Activated naive CD8-positive, alpha-beta T cell treated with anti-CD3 and anti-CD28 coated beads, Interleukin-2, amount 10 ng/mL, durations not matched to agents 7 days and 5 days (primary cell): ENCODE measurements around the gene LRCH1. TPM values are rescaled to one million over a fixed set of nuclear protein-coding genes. Genes with fewer than 3 reads are reported as not detected.

Experiments
- ATAC-seq: fragments of 150-1000 bp; cut with Tn5 transposase; one replicate; pipeline ENCODE4 v1.10.0; 2021; ENCODE audit warnings: low read depth, moderate library complexity
- POLR2A ChIA-PET: fragments of 350-600 bp; sonication (Branson Sonifier 250); formaldehyde crosslinking; loops from one replicate; lab custom pipeline; 2021; ENCODE audit warnings: antibody characterized with exemption; lab: Charles Lee
- DNase-seq: peaks from one replicate; pipeline ENCODE4 v3.0.0; 2021
- H3K27ac Mint-ChIP-seq: one replicate; pipeline ENCODE4 v1.8.0; 2022; ENCODE audit warnings: mild to moderate bottlenecking, mixed read lengths
- H3K27me3 Mint-ChIP-seq: one replicate; pipeline ENCODE4 v1.8.0; 2022; ENCODE audit warnings: mild to moderate bottlenecking, moderate library complexity, mixed read lengths
- H3K36me3 Mint-ChIP-seq: one replicate; pipeline ENCODE4 v1.8.0; 2021; ENCODE audit warnings: mild to moderate bottlenecking, mixed read lengths
- H3K4me1 Mint-ChIP-seq: one replicate; pipeline ENCODE4 v1.8.0; 2021; ENCODE audit warnings: mixed read lengths
- H3K4me3 Mint-ChIP-seq: one replicate; pipeline ENCODE4 v1.8.0; 2022; ENCODE audit warnings: mild to moderate bottlenecking, moderate library complexity, mixed read lengths
- H3K9me3 Mint-ChIP-seq: one replicate; pipeline ENCODE4 v1.8.0; 2021; ENCODE audit warnings: mixed read lengths
- total RNA-seq, 2 experiments: library from RNA; stranded (reverse); gene quantifications; one replicate each; pipeline ENCODE4 v1.2.3, GENCODE V29; 2021

The LRCH1 gene
- total RNA-seq, 2 experiments from 2014 or later, result 18.5 to 18.9 TPM

- H3K27ac Mint-ChIP-seq, result no peak overlapping the region
- POLR2A ChIA-PET, result no interaction called here
- DNase-seq (no peak), ATAC-seq (no peak)
- no peaks in the 10 kb centered on the region for H3K27me3 Mint-ChIP-seq
- H3K4me1 Mint-ChIP-seq, result peaks cover 17% of the 10 kb centered on the region
- H3K36me3 Mint-ChIP-seq, result peaks cover 15% of the 10 kb centered on the region
- no peak overlapping the region for H3K4me3 Mint-ChIP-seq
- no peaks in the 10 kb centered on the region for H3K9me3 Mint-ChIP-seq
Measured at GRCh38 chr13:46638262-46638661, 85.3 kb downstream of the LRCH1 start.

- no peaks in the 10 kb centered on the region for H3K9me3 Mint-ChIP-seq
- no peak for ATAC-seq
- peaks cover 15% of the 10 kb centered on the region for H3K4me1 Mint-ChIP-seq
Measured at GRCh38 chr13:46639033-46639981, 86.3 kb downstream of the LRCH1 start.

DNA sequence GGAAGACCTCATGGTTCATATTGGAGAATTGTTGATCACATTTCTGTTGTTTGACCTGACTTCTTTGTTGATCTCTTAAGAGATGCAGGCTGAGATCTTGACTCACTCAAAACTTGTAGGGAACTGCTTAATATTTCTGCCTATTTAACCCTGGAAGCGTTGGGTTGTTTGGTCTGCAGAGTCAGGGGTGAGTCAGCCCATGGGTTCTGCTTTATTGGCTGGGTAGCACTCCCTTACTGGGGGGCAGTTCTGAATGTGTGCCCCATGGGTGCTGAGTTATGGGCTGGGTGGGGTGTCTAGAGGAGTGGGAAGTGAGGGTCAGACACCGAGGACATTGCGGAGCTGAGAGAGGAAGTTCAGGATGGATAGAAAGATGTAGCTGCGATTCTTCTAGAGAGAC is 87.9 kb downstream of the LRCH1 start:
- Mint-ChIP-seq H3K27me3 (no peaks in the 10 kb centered on the region), H3K9me3 (no peaks in the 10 kb centered on the region), H3K4me1 (peaks cover 15% of the 10 kb centered on the region), H3K4me3 (no peak overlapping the region), H3K27ac (no peak overlapping the region), H3K36me3 (peaks cover 7% of the 10 kb centered on the region)
- no peak for ATAC-seq
- POLR2A ChIA-PET, result no interaction called here
- DNase-seq, result no peak

More at GRCh38 chr13:46639033-46639981, 86.3 kb downstream of the LRCH1 start:
- POLR2A ChIA-PET, result no interaction called here
- no peak overlapping the region for H3K27ac Mint-ChIP-seq
- no peak for DNase-seq
- no peaks in the 10 kb centered on the region for H3K27me3 Mint-ChIP-seq
- H3K36me3 Mint-ChIP-seq, result peaks cover 10% of the 10 kb centered on the region
- no peak overlapping the region for H3K4me3 Mint-ChIP-seq

- POLR2A ChIA-PET, result no interaction called here
- Mint-ChIP-seq H3K36me3 (peaks cover 6% of the 10 kb centered on the region), H3K4me1 (peaks cover 15% of the 10 kb centered on the region), H3K4me3 (no peak overlapping the region), H3K9me3 (no peaks in the 10 kb centered on the region), H3K27me3 (no peaks in the 10 kb centered on the region), H3K27ac (no peak overlapping the region)
- ATAC-seq (no peak), DNase-seq (no peak)
Measured at GRCh38 chr13:46641274-46642081, 88.5 kb downstream of the LRCH1 start.

GRCh38 chr13:46642254-46642653 is 89.3 kb downstream of the LRCH1 start:
- ATAC-seq (no peak), DNase-seq (no peak)
- Mint-ChIP-seq H3K4me1 (peaks cover 15% of the 10 kb centered on the region), H3K4me3 (no peak overlapping the region), H3K9me3 (no peaks in the 10 kb centered on the region), H3K36me3 (no peaks in the 10 kb centered on the region), H3K27ac (no peak overlapping the region), H3K27me3 (no peaks in the 10 kb centered on the region)
- POLR2A ChIA-PET, result no interaction called here

GRCh38 chr13:46643165-46643777 is 90.3 kb downstream of the LRCH1 start:
- no peak overlapping the region for H3K27ac Mint-ChIP-seq
- H3K9me3 Mint-ChIP-seq, result no peaks in the 10 kb centered on the region
- H3K27me3 Mint-ChIP-seq, result no peaks in the 10 kb centered on the region
- no peak overlapping the region for H3K4me3 Mint-ChIP-seq
- DNase-seq, result no peak
- POLR2A ChIA-PET, result interaction anchor here (0.8 kb wide), 1 partner anchor 47 kb away, joined by 6 read pairs; no protein-coding TSS in a partner anchor
- no peak for ATAC-seq
- no peaks in the 10 kb centered on the region for H3K36me3 Mint-ChIP-seq
- H3K4me1 Mint-ChIP-seq, result peaks cover 22% of the 10 kb centered on the region

- no peak for DNase-seq
- Mint-ChIP-seq H3K27ac (no peak overlapping the region), H3K4me3 (no peak overlapping the region), H3K9me3 (no peaks in the 10 kb centered on the region), H3K4me1 (peaks cover 30% of the 10 kb centered on the region), H3K36me3 (no peaks in the 10 kb centered on the region), H3K27me3 (no peaks in the 10 kb centered on the region)
- POLR2A ChIA-PET, result interaction anchor here (0.9 kb wide), 1 partner anchor 18 kb away, joined by 3 read pairs; no protein-coding TSS in a partner anchor
- no peak for ATAC-seq
Measured at GRCh38 chr13:46644816-46645215, 91.8 kb downstream of the LRCH1 start.

DNA sequence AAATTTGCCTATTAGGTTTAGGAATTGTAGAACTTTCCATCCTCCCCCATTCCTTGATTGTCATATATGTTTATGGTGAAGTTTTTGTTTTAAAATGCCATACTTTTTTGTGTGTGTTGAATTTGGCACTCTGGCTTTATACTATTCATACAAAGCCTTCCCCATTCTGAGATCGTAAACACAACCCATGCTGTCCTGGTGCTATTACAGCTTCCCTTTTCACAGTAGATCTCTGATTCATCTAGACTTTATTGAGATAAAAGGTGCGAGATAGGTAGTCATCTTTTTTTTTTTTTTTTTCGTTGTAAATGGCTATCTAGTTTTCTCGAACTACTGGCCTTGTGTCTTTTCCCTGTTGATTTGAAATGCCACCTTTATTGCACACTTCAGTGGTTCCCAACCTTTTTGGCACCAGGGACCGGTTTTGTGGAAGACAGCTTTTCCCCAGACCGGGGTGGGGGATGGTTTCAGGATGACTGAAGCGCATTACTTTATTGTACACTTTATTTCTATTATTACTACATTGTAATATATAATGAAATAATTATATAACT is 94.6 kb downstream of the LRCH1 start:
- no peak overlapping the region for H3K4me3 Mint-ChIP-seq
- DNase-seq (no peak), ATAC-seq (no peak)
- no peaks in the 10 kb centered on the region for H3K9me3 Mint-ChIP-seq
- no peaks in the 10 kb centered on the region for H3K27me3 Mint-ChIP-seq
- POLR2A ChIA-PET, result interaction anchor here (0.7 kb wide), 1 partner anchor 56 kb away, joined by 4 read pairs; no protein-coding TSS in a partner anchor
- peaks cover 30% of the 10 kb centered on the region for H3K4me1 Mint-ChIP-seq
- H3K27ac Mint-ChIP-seq, result no peak overlapping the region
- H3K36me3 Mint-ChIP-seq, result peaks cover 9% of the 10 kb centered on the region

DNA sequence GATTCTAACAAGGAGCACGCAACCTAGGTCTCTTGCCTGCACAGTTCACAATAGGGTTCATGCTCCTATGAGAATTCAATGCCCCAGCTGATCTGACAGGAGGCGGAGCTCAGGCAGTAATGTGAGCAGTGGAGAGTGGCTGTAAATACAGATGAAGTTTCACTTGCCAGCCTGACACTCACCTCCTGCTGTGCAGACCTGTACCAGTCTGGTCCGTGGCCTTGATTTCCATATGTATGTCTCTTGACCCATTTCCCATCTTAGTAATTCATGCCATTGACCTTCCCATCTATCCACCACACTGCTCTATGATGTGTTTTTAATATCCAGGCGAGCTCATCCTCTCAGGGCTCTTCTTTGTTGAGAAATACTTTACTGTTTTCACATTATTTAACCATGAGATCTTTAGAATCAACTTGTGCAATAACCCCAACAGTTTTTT is 95.2 kb downstream of the LRCH1 start:
- POLR2A ChIA-PET, result no interaction called here
- H3K4me3 Mint-ChIP-seq, result no peak overlapping the region
- ATAC-seq (no peak), DNase-seq (no peak)
- H3K36me3 Mint-ChIP-seq, result peaks cover 13% of the 10 kb centered on the region
- H3K9me3 Mint-ChIP-seq, result no peaks in the 10 kb centered on the region
- H3K27ac Mint-ChIP-seq, result no peak overlapping the region
- no peaks in the 10 kb centered on the region for H3K27me3 Mint-ChIP-seq
- H3K4me1 Mint-ChIP-seq, result peaks cover 30% of the 10 kb centered on the region

DNA sequence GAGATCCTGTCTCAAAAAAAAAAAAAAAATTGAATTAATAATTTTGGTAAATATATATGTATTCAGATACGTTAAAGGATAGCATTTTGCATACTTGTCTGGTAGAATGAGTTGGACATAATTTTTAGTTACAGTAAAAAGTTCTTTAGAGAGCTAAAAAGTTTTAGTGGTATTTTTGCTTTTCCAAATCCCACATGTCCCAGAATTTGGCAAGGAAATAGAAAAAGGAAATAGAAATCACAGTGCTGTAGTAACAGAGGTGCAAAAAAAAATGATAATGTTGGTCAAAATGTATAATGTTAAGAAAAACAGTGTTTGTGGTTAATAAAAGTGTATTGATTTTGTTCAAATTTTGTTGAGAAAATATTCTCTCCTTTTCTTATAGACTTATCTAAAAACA is 96.8 kb downstream of the LRCH1 start:
- H3K27me3 Mint-ChIP-seq, result no peaks in the 10 kb centered on the region
- POLR2A ChIA-PET, result no interaction called here
- peaks cover 30% of the 10 kb centered on the region for H3K4me1 Mint-ChIP-seq
- no peaks in the 10 kb centered on the region for H3K9me3 Mint-ChIP-seq
- ATAC-seq (no peak), DNase-seq (no peak)
- no peak overlapping the region for H3K27ac Mint-ChIP-seq
- H3K36me3 Mint-ChIP-seq, result peaks cover 15% of the 10 kb centered on the region
- no peak overlapping the region for H3K4me3 Mint-ChIP-seq

DNA sequence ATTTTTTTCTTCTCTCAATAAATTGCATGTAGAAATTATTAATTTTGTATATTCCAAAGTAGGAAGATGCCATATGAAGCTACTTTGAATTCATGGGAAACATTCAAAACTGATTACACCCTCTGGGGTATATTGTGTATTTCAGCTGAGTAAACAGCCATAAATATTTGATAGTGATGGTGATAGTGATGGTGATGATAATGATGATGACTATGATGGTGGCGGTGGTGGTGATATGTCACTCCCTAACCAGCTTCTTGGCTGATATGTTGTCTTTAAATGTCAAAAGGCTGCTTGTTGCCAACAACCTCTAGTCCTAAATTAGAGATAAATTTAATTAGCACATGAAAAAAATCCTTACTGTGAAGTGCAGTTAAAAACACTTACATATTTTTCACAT is 102.0 kb downstream of the LRCH1 start:
- POLR2A ChIA-PET, result no interaction called here
- Mint-ChIP-seq H3K9me3 (no peaks in the 10 kb centered on the region), H3K4me3 (no peak overlapping the region), H3K27me3 (no peaks in the 10 kb centered on the region), H3K4me1 (peaks cover 29% of the 10 kb centered on the region), H3K27ac (no peak overlapping the region), H3K36me3 (peaks cover 17% of the 10 kb centered on the region)
- no peak for ATAC-seq
- no peak for DNase-seq

- Mint-ChIP-seq H3K27ac (peak overlapping the region; percentile 63), H3K4me3 (peak overlapping the region; percentile 62), H3K4me1 (peaks cover 24% of the 10 kb centered on the region), H3K27me3 (no peaks in the 10 kb centered on the region), H3K9me3 (no peaks in the 10 kb centered on the region), H3K36me3 (peaks cover 18% of the 10 kb centered on the region)
- ATAC-seq (peak; percentile 23), DNase-seq (no peak)
- POLR2A ChIA-PET, result interaction anchor here (0.5 to 1.0 kb wide), 2 partner anchors 11 to 70 kb away, joined by 3 read pairs; no protein-coding TSS in a partner anchor
Measured at GRCh38 chr13:46655377-46656180, 102.6 kb downstream of the LRCH1 start.
